Lower lobe of right lung (tissue), 2 donors: ENCODE results near the gene IGSF23. TPM values are rescaled to one million over a fixed set of nuclear protein-coding genes. Genes with fewer than 3 reads are reported as not detected.
"Not testable (repeated sequence)": the region's sequence is repeated elsewhere in the genome, so short reads cannot be mapped to it uniquely, and the experiment has no call there.

ENCODE experiments used
- ATAC-seq, 2 donors: fragments of 200-7000 bp; cut with Tn5 transposase; one replicate each; pipeline ENCODE4 v1.9.1; 2020 to 2022; ENCODE audit warnings: mild to moderate bottlenecking in 2 of 2, moderate library complexity in 2 of 2
- DNase-seq: peaks from one replicate; pipeline ENCODE4 v3.0.0-alpha.2; 2020
- H3K27ac ChIP-seq: fragments of 200-600 bp; one replicate; pipeline ENCODE4 v1.8.0; 2022
- H3K27me3 ChIP-seq: fragments of 200-600 bp; one replicate; pipeline ENCODE4 v1.8.0; 2022; ENCODE audit warnings: low read depth
- H3K36me3 ChIP-seq: fragments of 200-600 bp; one replicate; pipeline ENCODE4 v1.8.0; 2022; ENCODE audit warnings: mild to moderate bottlenecking
- H3K4me1 ChIP-seq: fragments of 200-600 bp; one replicate; pipeline ENCODE4 v1.8.0; 2022
- H3K4me3 ChIP-seq: fragments of 200-600 bp; one replicate; pipeline ENCODE4 v1.8.0; 2022; ENCODE audit warnings: mild to moderate bottlenecking
- H3K9me3 ChIP-seq: fragments of 200-600 bp; one replicate; pipeline ENCODE4 v1.8.0; 2022
- intact Hi-C: fragments of 100-400 bp; cut with DNase I; formaldehyde crosslinking; loops from one replicate; pipeline ENCODE4 v1.11.0; 2022
- total RNA-seq: library from RNA; stranded (reverse); fragmentation: NEBNext Ultra II Directional; extraction: Animal tissue kit (Norgen Biotek cat#: 25700); gene quantifications from one replicate; pipeline ENCODE4 v1.2.1, GENCODE V29; 2021
- TF ChIP-seq, protein P1 (sequence below): fragments of 200-600 bp; IDR thresholded peaks from one replicate; pipeline ENCODE4 v1.8.0; 2022; ENCODE audit warnings: antibody characterized with exemption, mild to moderate bottlenecking
- donor health status: DM: no; HTN: yes; CAD: no; lungs with severe emphysema.

Gene IGSF23
- total RNA-seq, 1 donor from 2014 or later: not detected

DNA sequence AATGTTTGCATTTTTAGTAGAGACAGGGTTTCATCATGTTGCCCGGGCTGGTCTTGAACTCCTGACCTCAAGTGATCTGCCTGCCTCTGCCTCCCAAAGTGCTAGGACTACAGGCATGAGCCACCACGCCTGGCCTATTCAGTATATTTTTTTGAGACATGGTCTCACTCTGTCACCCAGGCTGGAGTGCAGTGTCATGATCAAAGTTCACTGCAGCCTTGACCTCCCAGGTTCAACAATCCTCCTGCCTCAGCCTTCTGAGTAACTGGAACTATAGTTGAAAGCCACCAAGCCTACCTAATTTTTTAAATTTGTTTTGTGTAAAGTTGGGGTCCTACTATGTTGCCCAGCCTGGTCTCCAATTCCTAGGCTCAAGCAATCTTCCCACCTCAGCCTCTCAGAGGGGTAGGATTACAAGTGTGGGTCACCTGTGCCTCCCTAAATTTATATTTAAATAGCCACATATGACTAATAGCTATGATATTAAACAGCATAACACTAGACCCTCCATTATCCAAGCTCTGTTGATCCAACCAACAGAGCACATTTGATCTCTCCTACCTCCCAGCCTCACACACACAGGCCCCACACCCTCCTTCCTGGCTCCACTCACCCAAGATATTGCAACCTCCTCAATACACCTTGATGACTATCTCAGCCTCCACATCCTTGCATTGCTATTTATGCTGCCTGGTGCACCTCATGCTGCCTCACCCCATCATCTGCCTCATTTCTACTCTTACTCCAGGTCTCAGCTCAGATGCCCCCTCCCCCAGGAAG is 55.8 kb downstream of the IGSF23 start:
- TF ChIP-seq, protein P1, sequence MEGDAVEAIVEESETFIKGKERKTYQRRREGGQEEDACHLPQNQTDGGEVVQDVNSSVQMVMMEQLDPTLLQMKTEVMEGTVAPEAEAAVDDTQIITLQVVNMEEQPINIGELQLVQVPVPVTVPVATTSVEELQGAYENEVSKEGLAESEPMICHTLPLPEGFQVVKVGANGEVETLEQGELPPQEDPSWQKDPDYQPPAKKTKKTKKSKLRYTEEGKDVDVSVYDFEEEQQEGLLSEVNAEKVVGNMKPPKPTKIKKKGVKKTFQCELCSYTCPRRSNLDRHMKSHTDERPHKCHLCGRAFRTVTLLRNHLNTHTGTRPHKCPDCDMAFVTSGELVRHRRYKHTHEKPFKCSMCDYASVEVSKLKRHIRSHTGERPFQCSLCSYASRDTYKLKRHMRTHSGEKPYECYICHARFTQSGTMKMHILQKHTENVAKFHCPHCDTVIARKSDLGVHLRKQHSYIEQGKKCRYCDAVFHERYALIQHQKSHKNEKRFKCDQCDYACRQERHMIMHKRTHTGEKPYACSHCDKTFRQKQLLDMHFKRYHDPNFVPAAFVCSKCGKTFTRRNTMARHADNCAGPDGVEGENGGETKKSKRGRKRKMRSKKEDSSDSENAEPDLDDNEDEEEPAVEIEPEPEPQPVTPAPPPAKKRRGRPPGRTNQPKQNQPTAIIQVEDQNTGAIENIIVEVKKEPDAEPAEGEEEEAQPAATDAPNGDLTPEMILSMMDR: no peak
- DNase-seq (no peak), ATAC-seq (no peak)
- Histone ChIP-seq H3K27me3 (no peaks in the 10 kb centered on the region), H3K36me3 (peaks cover 2% of the 10 kb centered on the region), H3K27ac (no peak overlapping the region), H3K9me3 (no peaks in the 10 kb centered on the region), H3K4me3 (no peak overlapping the region), H3K4me1 (no peaks in the 10 kb centered on the region)
- intact Hi-C loops: no loop called here

DNA sequence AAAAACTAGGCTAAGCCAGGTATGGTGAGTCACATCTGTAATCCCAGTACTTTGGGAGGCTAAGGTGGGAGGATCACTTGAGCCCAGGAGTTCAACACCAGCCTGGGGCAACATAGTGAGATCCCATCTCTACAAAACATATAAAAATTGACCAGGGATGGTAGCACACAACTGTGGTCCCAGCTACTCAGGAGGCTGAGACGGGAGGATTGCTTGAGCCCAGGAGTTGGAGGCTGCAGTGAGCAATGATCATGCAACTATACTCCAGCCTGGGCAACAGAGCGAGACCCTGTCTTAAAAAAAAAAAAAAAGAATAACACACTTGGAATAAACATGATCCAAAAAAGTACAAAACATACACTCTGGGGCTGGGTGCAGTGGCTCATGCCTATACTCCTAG is 56.7 kb downstream of the IGSF23 start:
- H3K27me3 ChIP-seq, H3K27ac ChIP-seq, ATAC-seq, intact Hi-C loops, DNase-seq, H3K4me3 ChIP-seq, H3K36me3 ChIP-seq, H3K4me1 ChIP-seq, H3K9me3 ChIP-seq: not testable (repeated sequence)

DNA sequence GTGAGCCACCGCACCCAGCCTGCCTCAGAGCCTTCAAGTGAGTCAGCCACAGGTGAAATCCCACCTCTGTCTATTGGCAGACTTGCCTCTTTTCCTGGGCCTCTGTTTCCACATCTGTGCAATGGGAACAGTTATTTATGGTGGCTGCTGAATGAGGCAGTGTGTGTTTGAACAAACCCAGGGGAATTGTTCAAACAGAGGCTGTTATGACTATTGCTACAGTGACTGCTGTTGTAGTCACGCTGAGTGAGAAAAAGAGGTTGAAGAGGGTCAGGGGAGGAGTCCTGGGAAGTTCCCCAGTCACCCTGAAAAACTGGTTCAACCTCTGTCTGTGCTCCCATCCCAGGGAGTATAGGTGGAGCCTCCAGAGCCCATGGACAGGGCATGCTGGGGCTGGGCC is 58.0 kb downstream of the IGSF23 start, which contains the start of gene CEACAM19:
CEACAM19 (plus strand) TSS at position 83 of the 400 bp plus-strand sequence. CDS start 450 bp downstream, outside the sequence.
- TF ChIP-seq, protein P1: no peak
- intact Hi-C loops: no loop called here
- no peaks in the 10 kb centered on the region for H3K4me1 ChIP-seq
- no peak for DNase-seq
- no peaks in the 10 kb centered on the region for H3K36me3 ChIP-seq
- peak; percentile 61 to 62 for ATAC-seq
- no peak within 1 kb of the TSS for H3K4me3 ChIP-seq
- H3K27me3 ChIP-seq: no peaks in the 10 kb centered on the region
- no peak within 1 kb of the TSS for H3K27ac ChIP-seq
- no peaks in the 10 kb centered on the region for H3K9me3 ChIP-seq

DNA sequence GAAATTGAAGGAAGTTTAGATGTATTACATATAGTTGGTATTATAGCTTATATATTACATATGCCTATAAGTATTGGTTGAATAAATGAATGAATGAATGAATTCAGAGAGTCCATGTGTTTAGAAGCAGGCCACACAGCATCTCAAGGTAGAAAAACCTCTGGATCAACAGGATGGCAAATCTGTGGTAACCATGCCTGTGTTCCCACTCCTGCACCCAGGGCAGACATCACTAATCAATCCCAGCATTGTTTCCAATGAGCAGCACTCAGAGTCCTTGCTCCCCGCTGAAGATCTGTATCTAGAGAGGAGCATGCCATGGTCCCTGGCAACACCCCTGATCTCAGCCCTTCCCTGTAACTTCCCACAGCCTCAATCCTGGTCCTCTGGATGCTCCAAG is 58.9 kb downstream of the IGSF23 start:
- Histone ChIP-seq H3K9me3 (no peaks in the 10 kb centered on the region), H3K36me3 (no peaks in the 10 kb centered on the region), H3K27ac (no peak overlapping the region), H3K27me3 (no peaks in the 10 kb centered on the region), H3K4me1 (peaks cover 4% of the 10 kb centered on the region), H3K4me3 (no peak overlapping the region)
- no peak for ATAC-seq
- DNase-seq: no peak
- TF ChIP-seq, protein P1: no peak
- intact Hi-C loops: no loop called here

DNA sequence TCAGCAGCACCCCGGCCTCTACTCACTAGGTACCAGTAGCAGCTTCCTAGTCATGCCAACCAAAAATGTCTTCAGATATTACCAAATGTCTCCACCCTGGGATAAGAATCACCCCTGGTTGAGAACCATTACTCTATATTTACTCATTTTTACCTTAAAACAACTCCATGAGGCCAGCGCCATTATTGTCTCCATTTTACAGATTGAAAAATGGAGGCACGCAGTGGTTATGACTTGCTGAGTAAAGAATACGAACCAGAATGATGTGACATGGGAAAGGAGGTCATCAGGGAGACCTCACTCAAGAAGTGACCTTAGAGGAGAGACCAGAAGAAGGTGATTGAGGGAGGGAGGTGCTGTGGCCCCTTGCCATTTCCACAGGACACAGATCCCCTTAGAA is 60.1 kb downstream of the IGSF23 start:
- Histone ChIP-seq H3K36me3 (no peaks in the 10 kb centered on the region), H3K9me3 (no peaks in the 10 kb centered on the region), H3K4me3 (no peak overlapping the region), H3K27me3 (no peaks in the 10 kb centered on the region), H3K27ac (no peak overlapping the region), H3K4me1 (peaks cover 7% of the 10 kb centered on the region)
- DNase-seq (no peak), ATAC-seq (no peak)
- TF ChIP-seq, protein P1: no peak
- intact Hi-C loops: no loop called here

DNA sequence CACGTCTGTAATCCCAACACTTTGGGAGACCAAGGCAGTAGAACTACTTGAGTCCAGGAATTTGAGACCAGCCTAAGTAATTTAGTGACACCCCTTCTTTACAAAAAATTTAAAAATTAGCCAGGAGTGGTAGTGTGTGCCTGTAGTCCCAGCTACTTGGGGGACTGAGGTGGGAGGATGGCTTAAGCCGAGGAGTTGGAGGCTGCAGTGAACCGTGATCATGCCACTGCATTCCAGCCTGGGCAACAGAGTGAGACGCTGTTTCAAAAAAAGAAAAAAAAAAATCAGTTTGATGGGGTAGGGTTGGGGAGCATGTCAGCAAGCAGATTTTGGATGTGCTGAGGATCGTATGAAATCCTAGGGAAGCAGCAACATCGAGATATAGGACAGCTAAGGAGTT is 62.2 kb downstream of the IGSF23 start:
- no peak overlapping the region for H3K4me3 ChIP-seq
- no peak overlapping the region for H3K27ac ChIP-seq
- peaks cover 7% of the 10 kb centered on the region for H3K4me1 ChIP-seq
- no peaks in the 10 kb centered on the region for H3K36me3 ChIP-seq
- H3K9me3 ChIP-seq: no peaks in the 10 kb centered on the region
- no peak for ATAC-seq
- TF ChIP-seq, protein P1: no peak
- no peak for DNase-seq
- intact Hi-C loops: no loop called here
- H3K27me3 ChIP-seq: no peaks in the 10 kb centered on the region
